DND-41 (cell line): ENCODE results near the gene SNCA.

Experiments used
- CTCF ChIP-seq: IDR thresholded peaks from 2 replicates; pipeline ENCODE4 v1.5.1; 2012; ENCODE audit warnings: borderline replicate concordance, low read length, moderate library complexity, mild to moderate bottlenecking; ENCODE audit not compliant: poor library complexity, severe bottlenecking; ENCODE audit errors: extremely low read depth
- EZH2 ChIP-seq: IDR thresholded peaks from 3 replicates; pipeline ENCODE4 v1.6.1; 2012; ENCODE audit warnings: borderline replicate concordance, low read depth, mild to moderate bottlenecking, moderate library complexity, low read length, inconsistent platforms; ENCODE audit not compliant: severe bottlenecking

- TF ChIP-seq CTCF (no peak), EZH2 (no peak)
Measured at GRCh38 chr4:89762311-89762710, 74.7 kb downstream of the SNCA start.
